ENCODE measurements around the gene KCNJ1. TPM values are rescaled to one million over a fixed set of nuclear protein-coding genes. Genes with fewer than 3 reads are reported as not detected.

The KCNJ1 gene
- polyA plus RNA-seq, 3 donors = 101 to 121 (median 109) TPM

GRCh38 chr11:128796270-128796669 is 70.8 kb downstream of the KCNJ1 start:
- DNase-seq (ENCODE audit: low read depth in 3 of 3, low spot score in 2 of 3) = no peak

GRCh38 chr11:128790196-128790595 is 76.9 kb downstream of the KCNJ1 start:
- no peak for DNase-seq (ENCODE audit: low read depth in 3 of 3, low spot score in 2 of 3)

GRCh38 chr11:128789497-128790150 is 77.5 kb downstream of the KCNJ1 start:
- DNase-seq (ENCODE audit: low read depth in 3 of 3, low spot score in 2 of 3) = no peak

Other genes with a start within 250 kb of the KCNJ1 start
- 10 to 100 TPM; 27.2 to 30.4 (median 29.2) TPM for gene FLI1, start 173.2 kb downstream of the KCNJ1 start, polyA plus RNA-seq (ENCODE audit: insufficient read length in 3 of 3)
- gene KCNJ5, start 24.1 kb upstream of the KCNJ1 start, polyA plus RNA-seq (ENCODE audit: insufficient read length in 3 of 3) = 1 to 10 TPM; 4.3 to 5.3 (median 4.8) TPM
- gene TP53AIP1, start 75.6 kb upstream of the KCNJ1 start, polyA plus RNA-seq (ENCODE audit: insufficient read length in 3 of 3) = 1 to 10 TPM in 1 of 3 donors, under 1 TPM in 2; 0.76 to 1.0 (median 0.89) TPM